Endothelial cell of umbilical vein (primary cell): ENCODE measurements around the gene IGFL4.

Experiments
- POLR2A ChIP-seq: IDR thresholded peaks from 2 replicates; pipeline ENCODE4 v1.6.1; 2012; ENCODE audit warnings: low read depth, mild to moderate bottlenecking, control low read depth, low read length
- TF ChIP-seq, protein P1 (sequence below), 2 donors: IDR thresholded peaks; 1 replicate in 1 of 2; 2 replicates in 1 of 2; pipeline ENCODE4 v1.5.1; 2011; ENCODE audit warnings: low read length in 2 of 2, mild to moderate bottlenecking in 2 of 2, moderate library complexity in 2 of 2, control low read depth in 1 of 2, inconsistent platforms in 1 of 2, low read depth in 1 of 2; ENCODE audit not compliant: insufficient read depth in 1 of 2; ENCODE audit errors: extremely low read depth in 1 of 2

DNA sequence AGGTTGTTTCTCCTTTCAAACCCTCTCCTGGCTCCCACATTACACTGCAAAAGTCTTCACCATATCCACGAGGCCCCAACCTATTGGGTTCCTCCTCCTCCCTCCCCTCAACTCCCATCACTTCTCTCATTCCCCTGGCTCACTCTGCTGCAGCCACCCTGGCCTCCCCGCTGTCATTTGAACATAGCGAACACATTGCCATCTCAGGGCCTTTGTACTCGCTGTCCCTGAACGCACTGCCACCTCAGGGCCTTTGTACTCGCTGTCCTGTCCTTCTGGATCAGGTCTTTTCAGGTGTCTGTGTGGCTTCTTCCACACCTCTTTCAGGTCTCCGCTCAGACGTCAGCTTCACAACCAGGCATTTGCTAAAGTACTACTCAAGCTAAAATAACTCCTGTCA is 43.9 kb downstream of the IGFL4 start:
- TF ChIP-seq POLR2A, result no peak
- TF ChIP-seq, protein P1, sequence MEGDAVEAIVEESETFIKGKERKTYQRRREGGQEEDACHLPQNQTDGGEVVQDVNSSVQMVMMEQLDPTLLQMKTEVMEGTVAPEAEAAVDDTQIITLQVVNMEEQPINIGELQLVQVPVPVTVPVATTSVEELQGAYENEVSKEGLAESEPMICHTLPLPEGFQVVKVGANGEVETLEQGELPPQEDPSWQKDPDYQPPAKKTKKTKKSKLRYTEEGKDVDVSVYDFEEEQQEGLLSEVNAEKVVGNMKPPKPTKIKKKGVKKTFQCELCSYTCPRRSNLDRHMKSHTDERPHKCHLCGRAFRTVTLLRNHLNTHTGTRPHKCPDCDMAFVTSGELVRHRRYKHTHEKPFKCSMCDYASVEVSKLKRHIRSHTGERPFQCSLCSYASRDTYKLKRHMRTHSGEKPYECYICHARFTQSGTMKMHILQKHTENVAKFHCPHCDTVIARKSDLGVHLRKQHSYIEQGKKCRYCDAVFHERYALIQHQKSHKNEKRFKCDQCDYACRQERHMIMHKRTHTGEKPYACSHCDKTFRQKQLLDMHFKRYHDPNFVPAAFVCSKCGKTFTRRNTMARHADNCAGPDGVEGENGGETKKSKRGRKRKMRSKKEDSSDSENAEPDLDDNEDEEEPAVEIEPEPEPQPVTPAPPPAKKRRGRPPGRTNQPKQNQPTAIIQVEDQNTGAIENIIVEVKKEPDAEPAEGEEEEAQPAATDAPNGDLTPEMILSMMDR (IDR thresholded peaks at IDR 0.05; ENCODE audit: extremely low read depth in 1 of 2, insufficient read depth in 1 of 2, low read depth in 1 of 2, low read length in 2 of 2), result no peak
